Neural progenitor cell (in vitro differentiated cells): Measurements from ENCODE around the gene CACNA1B. TPM values are rescaled to one million over a fixed set of nuclear protein-coding genes. Genes with fewer than 3 reads are reported as not detected.

Experiments
- DNase-seq: peaks from one replicate; pipeline ENCODE4 v3.0.0-alpha.2; 2016; ENCODE audit warnings: low spot score
- H2AFZ ChIP-seq: fragments of 200-600 bp; sonication (generic); replicated peaks from 2 replicates; pipeline ENCODE4 v1.6.1; 2016; ENCODE audit warnings: antibody characterized with exemption
- H3F3A ChIP-seq: fragments of 200-600 bp; sonication (generic); 2 replicates; pipeline ENCODE4 v1.6.1; 2016; ENCODE audit warnings: antibody characterized with exemption, low read depth
- H3K27ac ChIP-seq: fragments of 200-600 bp; sonication (generic); 2 replicates; pipeline ENCODE4 v1.5.1; 2016; ENCODE audit warnings: mild to moderate bottlenecking
- H3K27me3 ChIP-seq: fragments of 200-600 bp; sonication (generic); 2 replicates; pipeline ENCODE4 v1.6.1; 2016; ENCODE audit warnings: mild to moderate bottlenecking, moderate library complexity
- H3K36me3 ChIP-seq: fragments of 200-600 bp; sonication (generic); 2 replicates; pipeline ENCODE4 v1.5.1; 2016
- H3K4me1 ChIP-seq: fragments of 200-600 bp; sonication (generic); 2 replicates; pipeline ENCODE4 v1.6.1; 2016; ENCODE audit warnings: mixed run types
- H3K4me2 ChIP-seq: fragments of 200-600 bp; sonication (generic); 2 replicates; pipeline ENCODE4 v1.6.1; 2016
- H3K4me3 ChIP-seq: fragments of 200-600 bp; sonication (generic); 2 replicates; pipeline ENCODE4 v1.5.1; 2016
- H3K79me2 ChIP-seq: fragments of 200-600 bp; sonication (generic); 2 replicates; pipeline ENCODE4 v1.6.1; 2016; ENCODE audit warnings: low read depth
- H3K9ac ChIP-seq: fragments of 200-600 bp; sonication (generic); 2 replicates; pipeline ENCODE4 v1.6.1; 2016
- H3K9me3 ChIP-seq: fragments of 200-600 bp; sonication (generic); 2 replicates; pipeline ENCODE4 v1.5.1; 2016; ENCODE audit warnings: low read depth
- H4K20me1 ChIP-seq: fragments of 200-600 bp; sonication (generic); 2 replicates; pipeline ENCODE4 v1.6.1; 2016; ENCODE audit warnings: low read depth
- H3K27ac Mint-ChIP-seq: 3 replicates; pipeline ENCODE4 v1.8.0; 2021; ENCODE audit warnings: mixed read lengths
- H3K27me3 Mint-ChIP-seq: 2 replicates; pipeline ENCODE4 v1.8.0; 2022; ENCODE audit warnings: low read depth, mild to moderate bottlenecking, inconsistent platforms, moderate library complexity, mixed read lengths; ENCODE audit not compliant: insufficient read depth
- H3K36me3 Mint-ChIP-seq: 3 replicates; pipeline ENCODE4 v1.8.0; 2021; ENCODE audit warnings: mixed read lengths
- H3K4me1 Mint-ChIP-seq: 3 replicates; pipeline ENCODE4 v1.8.0; 2021; ENCODE audit warnings: mixed read lengths
- H3K4me3 Mint-ChIP-seq: 3 replicates; pipeline ENCODE4 v1.8.0; 2021; ENCODE audit warnings: mild to moderate bottlenecking, moderate library complexity, mixed read lengths
- H3K9me3 Mint-ChIP-seq: 3 replicates; pipeline ENCODE4 v1.8.0; 2020; ENCODE audit warnings: mixed read lengths
- EZH2 ChIP-seq: fragments of 200-600 bp; sonication (generic); IDR thresholded peaks from 2 replicates; pipeline ENCODE4 v1.6.1; 2017; ENCODE audit warnings: antibody characterized with exemption, mild to moderate bottlenecking, moderate library complexity
- EZH2phosphoT487 ChIP-seq: fragments of 200-600 bp; sonication (generic); IDR thresholded peaks from 2 replicates; pipeline ENCODE4 v1.6.1; 2017; ENCODE audit warnings: antibody characterized with exemption
- total RNA-seq: library from RNA; depleted of rRNA; stranded (reverse); fragments of >200 nt; gene quantifications from 2 replicates; pipeline ENCODE4 v1.2.3, GENCODE V29; 2015; ENCODE audit warnings: low replicate concordance
- TF ChIP-seq, protein P1 (sequence below): fragments of 200-600 bp; sonication (generic); IDR thresholded peaks from 2 replicates; pipeline ENCODE4 v1.5.1; 2017; ENCODE audit warnings: antibody characterized with exemption, mild to moderate bottlenecking

The CACNA1B gene
- total RNA-seq, 1 donor from 2014 or later: 0.30 TPM

DNA sequence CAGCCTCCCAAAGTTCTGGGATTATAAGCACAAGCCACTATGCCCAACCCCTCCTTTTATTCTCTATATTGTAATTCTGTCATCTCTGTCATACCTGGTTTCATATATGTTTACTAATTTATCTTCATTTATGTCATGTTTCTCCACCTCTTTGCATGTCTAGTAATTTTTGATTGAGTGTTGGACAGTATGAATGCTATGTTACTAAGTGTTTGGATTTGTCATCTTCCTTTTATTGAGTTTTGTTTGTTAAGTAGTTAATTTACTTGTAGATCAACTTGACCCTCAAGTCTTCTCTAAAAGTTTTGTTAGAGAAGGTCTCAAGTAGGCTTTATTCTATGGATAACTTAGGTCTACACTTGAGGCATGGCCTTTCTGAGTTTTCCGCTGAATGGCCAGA is 17.2 kb upstream of the CACNA1B start:
- no peak overlapping the region for H3K9ac ChIP-seq

DNA sequence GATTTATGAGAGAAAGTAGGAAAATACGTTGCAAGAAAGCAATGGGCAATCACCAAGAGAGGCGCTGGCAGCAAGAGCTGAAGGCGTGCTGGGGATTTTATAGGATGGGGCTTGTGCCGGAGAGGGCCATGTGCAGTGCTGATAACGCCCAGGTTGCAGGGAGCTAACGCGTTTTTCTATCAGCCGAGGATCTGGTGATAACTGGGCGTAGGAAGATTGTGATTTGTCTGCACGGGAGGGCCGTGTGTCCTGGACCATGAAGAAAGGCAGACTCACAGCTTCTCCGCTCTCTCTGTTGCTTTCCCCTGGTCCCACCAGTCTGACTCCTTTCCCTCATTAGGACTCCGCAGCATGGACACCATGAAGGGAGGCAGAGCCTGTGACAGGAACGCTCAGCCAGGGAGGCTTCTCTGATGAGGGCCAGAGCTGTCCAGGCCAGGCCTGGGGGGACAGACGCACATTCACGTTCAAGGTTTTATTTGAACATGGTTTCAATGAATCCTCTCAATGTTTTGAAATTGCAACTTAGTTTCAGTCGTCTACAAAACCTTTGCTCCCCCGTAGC is 11.9 kb upstream of the CACNA1B start:
- Mint-ChIP-seq H3K27ac (no peak overlapping the region), H3K4me1 (no peaks in the 10 kb centered on the region), H3K36me3 (no peaks in the 10 kb centered on the region), H3K27me3 (peaks cover 2% of the 10 kb centered on the region), H3K9me3 (peaks cover 8% of the 10 kb centered on the region), H3K4me3 (no peak overlapping the region)
- no peak overlapping the region for H3K4me2 ChIP-seq
- no peaks in the 10 kb centered on the region for H3K9me3 ChIP-seq
- H3K4me3 ChIP-seq: no peak overlapping the region
- H3K79me2 ChIP-seq: no peaks in the 10 kb centered on the region
- no peaks in the 10 kb centered on the region for H3K36me3 ChIP-seq
- H4K20me1 ChIP-seq: no peaks in the 10 kb centered on the region
- TF ChIP-seq, protein P1, sequence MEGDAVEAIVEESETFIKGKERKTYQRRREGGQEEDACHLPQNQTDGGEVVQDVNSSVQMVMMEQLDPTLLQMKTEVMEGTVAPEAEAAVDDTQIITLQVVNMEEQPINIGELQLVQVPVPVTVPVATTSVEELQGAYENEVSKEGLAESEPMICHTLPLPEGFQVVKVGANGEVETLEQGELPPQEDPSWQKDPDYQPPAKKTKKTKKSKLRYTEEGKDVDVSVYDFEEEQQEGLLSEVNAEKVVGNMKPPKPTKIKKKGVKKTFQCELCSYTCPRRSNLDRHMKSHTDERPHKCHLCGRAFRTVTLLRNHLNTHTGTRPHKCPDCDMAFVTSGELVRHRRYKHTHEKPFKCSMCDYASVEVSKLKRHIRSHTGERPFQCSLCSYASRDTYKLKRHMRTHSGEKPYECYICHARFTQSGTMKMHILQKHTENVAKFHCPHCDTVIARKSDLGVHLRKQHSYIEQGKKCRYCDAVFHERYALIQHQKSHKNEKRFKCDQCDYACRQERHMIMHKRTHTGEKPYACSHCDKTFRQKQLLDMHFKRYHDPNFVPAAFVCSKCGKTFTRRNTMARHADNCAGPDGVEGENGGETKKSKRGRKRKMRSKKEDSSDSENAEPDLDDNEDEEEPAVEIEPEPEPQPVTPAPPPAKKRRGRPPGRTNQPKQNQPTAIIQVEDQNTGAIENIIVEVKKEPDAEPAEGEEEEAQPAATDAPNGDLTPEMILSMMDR: no peak
- TF ChIP-seq EZH2phosphoT487 (no peak), EZH2 (no peak)
- no peak for DNase-seq
- H3K27me3 ChIP-seq: no peaks in the 10 kb centered on the region
- no peaks in the 10 kb centered on the region for H3F3A ChIP-seq
- H2AFZ ChIP-seq: no peak overlapping the region
- H3K4me1 ChIP-seq: no peaks in the 10 kb centered on the region
- no peak overlapping the region for H3K9ac ChIP-seq
- H3K27ac ChIP-seq: no peak overlapping the region

More for the DNA sequence above, 17.2 kb upstream of the CACNA1B start:
- H4K20me1 ChIP-seq: no peaks in the 10 kb centered on the region
- no peak overlapping the region for H3K4me3 ChIP-seq
- no peak overlapping the region for H3K27ac ChIP-seq
- H3K9me3 ChIP-seq: no peaks in the 10 kb centered on the region
- Mint-ChIP-seq H3K4me3 (no peak overlapping the region), H3K27ac (no peak overlapping the region), H3K9me3 (peaks cover 28% of the 10 kb centered on the region), H3K36me3 (no peaks in the 10 kb centered on the region), H3K4me1 (no peaks in the 10 kb centered on the region), H3K27me3 (peaks cover 2% of the 10 kb centered on the region)
- H3K79me2 ChIP-seq: no peaks in the 10 kb centered on the region
- no peaks in the 10 kb centered on the region for H3K4me1 ChIP-seq
- H2AFZ ChIP-seq: no peak overlapping the region
- TF ChIP-seq EZH2: no peak
- no peak for TF ChIP-seq EZH2phosphoT487
- TF ChIP-seq, protein P1: no peak
- H3F3A ChIP-seq: no peaks in the 10 kb centered on the region
- H3K4me2 ChIP-seq: no peak overlapping the region
- DNase-seq: no peak
- H3K36me3 ChIP-seq: no peaks in the 10 kb centered on the region
- H3K27me3 ChIP-seq: no peaks in the 10 kb centered on the region

DNA sequence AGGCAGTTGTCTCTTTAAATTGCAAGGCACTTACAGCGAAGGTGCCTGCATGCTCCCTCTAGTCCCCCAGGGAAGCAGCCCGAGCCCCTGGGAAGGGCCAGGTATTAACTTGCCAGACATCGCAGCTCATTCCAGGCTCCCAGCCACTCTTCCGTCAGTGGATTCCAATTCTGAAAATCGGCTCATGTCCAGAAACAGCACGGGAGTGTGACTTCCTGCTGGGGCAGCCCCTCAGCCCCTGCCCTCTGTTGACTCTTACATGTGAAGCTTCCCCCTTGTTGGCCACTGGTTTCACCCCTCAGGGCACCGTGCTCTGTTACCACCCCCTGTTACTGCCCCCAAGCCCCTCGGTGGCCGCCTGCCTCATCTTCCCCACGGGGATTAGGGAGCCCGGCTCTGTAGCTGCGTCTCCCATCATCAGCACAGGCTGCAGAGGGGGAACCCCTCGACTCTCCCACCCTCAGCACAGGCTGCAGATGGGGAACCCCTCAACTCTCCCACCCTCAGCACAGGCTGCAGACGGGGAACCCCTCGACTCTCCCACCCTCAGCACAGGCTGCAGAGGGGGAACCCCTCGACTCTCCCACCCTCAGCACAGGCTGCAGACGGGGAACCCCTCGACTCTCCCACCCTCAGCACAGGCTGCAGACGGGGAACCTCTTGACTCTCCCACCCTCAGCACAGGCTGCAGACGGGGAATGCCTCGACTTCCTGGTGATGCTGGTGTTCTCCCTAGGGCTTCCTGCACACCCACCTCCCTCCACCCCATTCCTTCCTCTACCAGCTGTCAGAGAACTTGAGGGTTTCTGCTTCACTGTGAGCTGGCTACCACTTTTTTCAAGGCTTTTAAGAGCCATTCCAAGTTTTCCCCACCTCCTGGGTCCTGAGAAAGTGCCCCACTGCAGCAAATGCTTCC is 11.1 kb upstream of the CACNA1B start:
- no peaks in the 10 kb centered on the region for H3K36me3 Mint-ChIP-seq

More for the DNA sequence above, 11.1 kb upstream of the CACNA1B start:
- Histone ChIP-seq H4K20me1 (no peaks in the 10 kb centered on the region), H3K9me3 (no peaks in the 10 kb centered on the region), H3K79me2 (no peaks in the 10 kb centered on the region), H3F3A (no peaks in the 10 kb centered on the region), H3K27me3 (no peaks in the 10 kb centered on the region), H3K4me1 (no peaks in the 10 kb centered on the region), H3K9ac (no peak overlapping the region), H3K36me3 (no peaks in the 10 kb centered on the region), H3K4me3 (no peak overlapping the region), H3K27ac (no peak overlapping the region), H3K4me2 (no peak overlapping the region), H2AFZ (no peak overlapping the region)
- TF ChIP-seq, protein P1: no peak
- TF ChIP-seq EZH2 (no peak), EZH2phosphoT487 (no peak)
- H3K27ac Mint-ChIP-seq: no peak overlapping the region
- H3K27me3 Mint-ChIP-seq: no peaks in the 10 kb centered on the region
- H3K4me3 Mint-ChIP-seq: no peak overlapping the region
- H3K9me3 Mint-ChIP-seq: peaks cover 2% of the 10 kb centered on the region
- DNase-seq: no peak
- H3K4me1 Mint-ChIP-seq: no peaks in the 10 kb centered on the region
